ENCODE data around the gene MXI1. TPM values are rescaled to one million over a fixed set of nuclear protein-coding genes. Genes with fewer than 3 reads are reported as not detected.
"Not testable (repeated sequence)": the region's sequence is repeated elsewhere in the genome, so short reads cannot be mapped to it uniquely, and the experiment has no call there.

MXI1 gene
- total RNA-seq, 2 donors from 2014 or later: 31.3 to 55.4 TPM

GRCh38 chr10:110268971-110269370 is 61.6 kb downstream of the MXI1 start:
- no peaks in the 10 kb centered on the region for H3K27me3 Mint-ChIP-seq (ENCODE audit: insufficient read depth)
- no peak overlapping the region for H3K9ac ChIP-seq (ENCODE audit: extremely low read depth, low read length, poor library complexity, severe bottlenecking)
- H3K27ac ChIP-seq (ENCODE audit: low read depth, low read length): no peak overlapping the region
- H3K4me3 Mint-ChIP-seq: no peak overlapping the region
- H3K36me3 ChIP-seq (ENCODE audit: control insufficient read depth, insufficient read depth, low read length): no peaks in the 10 kb centered on the region
- H3K4me1 ChIP-seq (ENCODE audit: control insufficient read depth, insufficient read depth, low read length): peaks cover 2% of the 10 kb centered on the region
- 90 to 91% methylated on average over 2 of the region's 2 CpGs for WGBS, 2 experiments (ENCODE audit: insufficient coverage in 1 of 2, insufficient read length in 1 of 2)
- no peak overlapping the region for H3K27ac Mint-ChIP-seq
- DNase-seq: no peak
- H3K36me3 Mint-ChIP-seq (ENCODE audit: low read depth): no peaks in the 10 kb centered on the region
- no peak for TF ChIP-seq CTCF (conservative IDR thresholded peaks at IDR 0.05)
- H3K9me3 ChIP-seq (ENCODE audit: control insufficient read depth, low read length): no peaks in the 10 kb centered on the region
- H3K4me3 ChIP-seq (ENCODE audit: low read length): no peak overlapping the region
- H3K27me3 ChIP-seq (ENCODE audit: control insufficient read depth, insufficient read depth, low read length, poor library complexity, severe bottlenecking): no peaks in the 10 kb centered on the region
- H3K4me1 Mint-ChIP-seq: peaks cover 22% of the 10 kb centered on the region
- H3K9me3 Mint-ChIP-seq: no peaks in the 10 kb centered on the region

GRCh38 chr10:110269374-110270318 is 62.2 kb downstream of the MXI1 start:
- Mint-ChIP-seq H3K27me3 (ENCODE audit: insufficient read depth) (no peaks in the 10 kb centered on the region), H3K4me3 (no peak overlapping the region), H3K27ac (no peak overlapping the region), H3K9me3 (no peaks in the 10 kb centered on the region), H3K4me1 (peaks cover 28% of the 10 kb centered on the region), H3K36me3 (ENCODE audit: low read depth) (no peaks in the 10 kb centered on the region)
- H3K4me1 ChIP-seq (ENCODE audit: control insufficient read depth, insufficient read depth, low read length): peaks cover 2% of the 10 kb centered on the region
- H3K9me3 ChIP-seq (ENCODE audit: control insufficient read depth, low read length): no peaks in the 10 kb centered on the region
- H3K4me3 ChIP-seq (ENCODE audit: low read length): no peak overlapping the region
- no peak overlapping the region for H3K9ac ChIP-seq (ENCODE audit: extremely low read depth, low read length, poor library complexity, severe bottlenecking)
- no peaks in the 10 kb centered on the region for H3K27me3 ChIP-seq (ENCODE audit: control insufficient read depth, insufficient read depth, low read length, poor library complexity, severe bottlenecking)
- no peak for TF ChIP-seq CTCF (conservative IDR thresholded peaks at IDR 0.05)
- DNase-seq: no peak
- WGBS, 2 experiments (ENCODE audit: insufficient coverage in 1 of 2, insufficient read length in 1 of 2): 86 to 100% methylated on average over 2 to 4 of the region's 4 CpGs
- no peaks in the 10 kb centered on the region for H3K36me3 ChIP-seq (ENCODE audit: control insufficient read depth, insufficient read depth, low read length)
- H3K27ac ChIP-seq (ENCODE audit: low read depth, low read length): no peak overlapping the region

- not testable (repeated sequence) for H3K4me3 ChIP-seq (ENCODE audit: low read length); H3K9me3 Mint-ChIP-seq; H3K36me3 Mint-ChIP-seq (ENCODE audit: low read depth); H3K27me3 Mint-ChIP-seq (ENCODE audit: insufficient read depth); H3K36me3 ChIP-seq (ENCODE audit: control insufficient read depth, insufficient read depth, low read length); H3K9ac ChIP-seq (ENCODE audit: extremely low read depth, low read length, poor library complexity, severe bottlenecking); DNase-seq; H3K9me3 ChIP-seq (ENCODE audit: control insufficient read depth, low read length); H3K4me1 ChIP-seq (ENCODE audit: control insufficient read depth, insufficient read depth, low read length); H3K4me3 Mint-ChIP-seq; H3K27ac ChIP-seq (ENCODE audit: low read depth, low read length); H3K27ac Mint-ChIP-seq; H3K27me3 ChIP-seq (ENCODE audit: control insufficient read depth, insufficient read depth, low read length, poor library complexity, severe bottlenecking)
- 95 to 98% methylated on average over 8 to 15 of the region's 15 CpGs for WGBS, 2 experiments (ENCODE audit: insufficient coverage in 1 of 2, insufficient read length in 1 of 2)
- peaks cover 22% of the 10 kb centered on the region for H3K4me1 Mint-ChIP-seq
Measured at GRCh38 chr10:110272995-110273394, 65.6 kb downstream of the MXI1 start.
